Jurkat, Clone E6-1 (cell line): ENCODE results near the gene RIPOR2.

Source experiments
- DNase-seq: peaks from one replicate; pipeline ENCODE4 v3.0.0-alpha.2; 2011; ENCODE audit warnings: low read depth, low spot score
- H3K4me3 ChIP-seq: 2 replicates; pipeline ENCODE4 v1.5.1; 2011; ENCODE audit warnings: mild to moderate bottlenecking, low read length, control low read depth, moderate library complexity

RIPOR2 gene

GRCh38 chr6:24832794-24833193 lies 103.0 kb downstream of the RIPOR2 start:
- DNase-seq = no peak
- no peak overlapping the region for H3K4me3 ChIP-seq

GRCh38 chr6:24831771-24832716 lies 103.7 kb downstream of the RIPOR2 start:
- no peak for DNase-seq
- no peak overlapping the region for H3K4me3 ChIP-seq

GRCh38 chr6:24829657-24830056 lies 106.1 kb downstream of the RIPOR2 start:
- DNase-seq = no peak

GRCh38 chr6:24827970-24828369 lies 107.8 kb downstream of the RIPOR2 start:
- DNase-seq = no peak
- no peak overlapping the region for H3K4me3 ChIP-seq

More at GRCh38 chr6:24829657-24830056, 106.1 kb downstream of the RIPOR2 start:
- H3K4me3 ChIP-seq = no peak overlapping the region

- DNase-seq = no peak
- no peak overlapping the region for H3K4me3 ChIP-seq
These were observed 108.6 kb downstream of the RIPOR2 start for GRCh38 chr6:24827162-24827561.

- DNase-seq = no peak
These were observed 110.6 kb downstream of the RIPOR2 start for GRCh38 chr6:24825130-24825630.

GRCh38 chr6:24824142-24824938 lies 111.4 kb downstream of the RIPOR2 start:
- H3K4me3 ChIP-seq = no peak overlapping the region
- no peak for DNase-seq

More at GRCh38 chr6:24825130-24825630, 110.6 kb downstream of the RIPOR2 start:
- H3K4me3 ChIP-seq = no peak overlapping the region

GRCh38 chr6:24823185-24823584 lies 112.6 kb downstream of the RIPOR2 start:
- no peak for DNase-seq
- H3K4me3 ChIP-seq = no peak overlapping the region

GRCh38 chr6:24822696-24823095 lies 113.1 kb downstream of the RIPOR2 start:
- DNase-seq = no peak
- no peak overlapping the region for H3K4me3 ChIP-seq

GRCh38 chr6:24821860-24822444 lies 113.8 kb downstream of the RIPOR2 start:
- H3K4me3 ChIP-seq = no peak overlapping the region
- DNase-seq = no peak

- no peak overlapping the region for H3K4me3 ChIP-seq
- DNase-seq = no peak
These were observed 117.4 kb downstream of the RIPOR2 start for GRCh38 chr6:24818346-24818745.

- H3K4me3 ChIP-seq = no peak overlapping the region
- no peak for DNase-seq
These were observed 126.0 kb downstream of the RIPOR2 start for GRCh38 chr6:24809728-24810127.

- H3K4me3 ChIP-seq = no peak overlapping the region
- no peak for DNase-seq
These were observed 128.2 kb downstream of the RIPOR2 start for GRCh38 chr6:24807584-24807983.

GRCh38 chr6:24802271-24803059 lies 133.3 kb downstream of the RIPOR2 start:
- no peak overlapping the region for H3K4me3 ChIP-seq
- no peak for DNase-seq

GRCh38 chr6:24799541-24799915 lies 136.2 kb downstream of the RIPOR2 start:
- DNase-seq = no peak
- no peak overlapping the region for H3K4me3 ChIP-seq

- H3K4me3 ChIP-seq = no peak within 1 kb of the TSS
These were observed 136.8 kb downstream of the RIPOR2 start, which contains the start of gene ARMH2 for GRCh38 chr6:24798740-24799540. ARMH2 (minus strand) TSS chr6:24798917; CDS start chr6:24798857, 60 bp downstream.

GRCh38 chr6:24797596-24798216 lies 138.1 kb downstream of the RIPOR2 start:
- H3K4me3 ChIP-seq = no peak overlapping the region
- no peak for DNase-seq

More at GRCh38 chr6:24798740-24799540, 136.8 kb downstream of the RIPOR2 start, which contains the start of gene ARMH2:
- DNase-seq = no peak
